AG08396 (cell line): ENCODE results near the gene PPIA.
"Not testable (repeated sequence)": the region's sequence is repeated elsewhere in the genome, so short reads cannot be mapped to it uniquely, and the experiment has no call there.

Experiments
- DNase-seq: peaks from one replicate; pipeline ENCODE4 v3.0.0; 2012; ENCODE audit warnings: low spot score, mixed read lengths

PPIA gene

DNA sequence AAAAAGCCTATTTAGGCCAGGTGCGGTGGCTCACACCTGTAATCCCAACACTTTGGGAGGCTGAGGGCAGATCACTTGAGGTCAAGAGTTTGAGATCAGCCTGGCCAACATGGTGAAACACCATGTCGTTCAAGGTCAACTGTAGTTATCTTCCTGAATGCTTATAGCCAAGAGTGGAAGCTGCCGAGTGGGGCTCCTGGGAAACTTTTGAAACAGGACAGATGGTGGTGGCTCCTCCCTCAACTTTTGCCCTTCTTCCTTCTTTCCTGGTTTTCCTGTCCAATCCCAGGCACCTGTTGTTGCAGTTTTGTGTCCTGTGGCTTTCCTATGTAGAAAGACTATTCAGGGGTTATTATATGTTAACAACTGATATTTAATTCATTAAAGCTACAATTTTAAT lies 8.7 kb upstream of the PPIA start:
- DNase-seq: no peak

DNA sequence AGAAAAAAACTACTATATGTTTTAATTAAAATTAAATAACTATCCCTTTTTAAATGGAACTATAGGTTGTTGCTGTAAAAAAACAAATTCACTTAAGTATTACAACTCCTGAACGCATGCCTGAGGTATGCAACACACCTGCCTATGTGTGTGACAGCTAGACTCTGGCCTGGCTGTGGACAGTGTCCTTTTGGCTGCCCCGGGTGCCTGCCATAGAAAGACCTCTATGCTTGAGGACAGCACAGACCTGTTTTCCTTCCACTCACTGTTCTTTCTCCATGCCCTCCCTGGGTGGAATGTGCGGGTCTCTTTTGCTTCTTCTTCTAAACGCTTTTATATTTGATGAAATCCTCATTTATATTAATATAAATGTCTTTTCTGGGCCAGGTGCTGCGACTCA lies 6.5 kb upstream of the PPIA start:
- no peak for DNase-seq

DNA sequence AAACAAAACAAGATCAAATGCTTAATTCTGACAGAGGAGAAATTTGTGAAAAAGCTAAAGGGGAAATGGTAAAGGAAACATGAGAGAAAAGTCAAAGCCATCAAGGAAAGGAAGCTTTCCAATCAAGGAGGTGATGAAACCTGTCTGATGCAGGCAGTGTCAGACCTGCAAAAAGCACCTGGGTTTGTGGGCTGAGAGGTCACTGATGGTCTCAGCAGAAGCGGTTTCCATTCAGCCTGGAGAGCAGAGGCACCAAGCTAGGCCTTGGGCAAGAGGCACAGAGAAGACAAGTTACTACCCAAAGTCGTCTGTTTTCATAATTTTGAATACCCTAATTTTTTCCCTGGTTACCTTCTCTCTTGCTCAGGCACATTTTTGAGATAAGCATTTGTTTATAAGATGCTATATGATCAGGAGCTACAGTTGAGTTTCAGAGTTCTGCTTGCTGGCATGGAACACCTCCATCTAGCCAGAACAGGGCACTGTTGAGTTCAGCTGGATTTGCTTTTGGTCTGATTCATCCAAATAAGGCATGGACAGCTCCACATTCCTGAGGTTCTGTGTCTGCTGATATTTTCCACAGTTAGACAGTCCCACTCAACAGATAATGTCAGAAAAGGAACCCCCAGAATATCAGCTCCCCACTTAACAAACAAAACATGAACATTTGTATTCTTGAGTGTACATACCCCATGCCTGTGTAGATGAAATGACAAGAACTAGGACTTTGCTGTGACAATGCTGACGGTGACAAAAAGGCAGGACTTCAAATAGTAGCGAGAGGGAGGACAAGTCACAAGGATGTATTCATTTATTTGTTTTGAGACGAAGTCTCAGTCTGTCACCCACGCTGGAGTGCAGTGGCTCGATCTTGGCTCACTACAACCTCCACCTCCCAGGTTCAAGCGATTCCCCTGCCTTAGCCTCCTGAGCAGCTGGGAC lies 4.9 kb upstream of the PPIA start:
- peak; percentile 67 for DNase-seq

DNA sequence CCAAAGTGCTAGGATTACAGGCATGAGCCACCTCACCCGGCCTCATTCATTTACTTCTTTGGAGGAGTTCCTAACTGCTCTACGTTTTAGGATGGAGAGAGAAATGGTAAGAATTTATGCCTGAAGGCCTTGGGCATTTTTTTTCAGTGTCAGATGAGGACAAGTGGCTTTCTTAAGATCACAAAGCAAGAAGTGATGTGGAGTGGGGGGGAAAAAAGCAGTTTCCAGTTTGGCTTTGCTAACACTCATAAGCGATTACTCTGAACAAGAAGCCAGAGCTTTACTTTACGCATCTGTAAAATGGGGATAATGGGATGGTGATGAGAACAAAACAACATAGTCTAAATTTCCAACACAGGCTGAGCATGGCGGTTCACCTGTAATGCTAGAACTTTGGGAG lies 2.6 kb upstream of the PPIA start:
- DNase-seq: no peak

DNA sequence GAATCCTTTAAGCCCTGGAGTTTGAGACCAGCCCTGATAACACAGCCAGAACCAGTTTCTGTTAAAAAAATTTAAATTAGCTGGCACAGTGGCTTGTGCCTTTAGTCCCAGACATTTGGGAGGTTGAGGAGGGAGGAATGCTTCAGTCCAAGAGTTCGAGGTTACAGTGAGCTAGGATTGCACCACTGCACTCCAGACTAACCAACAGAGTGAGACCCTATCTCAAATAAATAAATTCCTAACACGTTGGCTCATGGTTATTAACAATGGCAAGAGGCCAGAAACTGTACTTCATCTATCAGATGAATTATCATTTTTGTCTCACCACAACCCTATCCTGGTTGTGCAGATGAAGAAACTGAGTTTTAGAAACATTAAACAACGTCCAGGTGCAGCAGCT lies 2.1 kb upstream of the PPIA start:
- no peak for DNase-seq

DNA sequence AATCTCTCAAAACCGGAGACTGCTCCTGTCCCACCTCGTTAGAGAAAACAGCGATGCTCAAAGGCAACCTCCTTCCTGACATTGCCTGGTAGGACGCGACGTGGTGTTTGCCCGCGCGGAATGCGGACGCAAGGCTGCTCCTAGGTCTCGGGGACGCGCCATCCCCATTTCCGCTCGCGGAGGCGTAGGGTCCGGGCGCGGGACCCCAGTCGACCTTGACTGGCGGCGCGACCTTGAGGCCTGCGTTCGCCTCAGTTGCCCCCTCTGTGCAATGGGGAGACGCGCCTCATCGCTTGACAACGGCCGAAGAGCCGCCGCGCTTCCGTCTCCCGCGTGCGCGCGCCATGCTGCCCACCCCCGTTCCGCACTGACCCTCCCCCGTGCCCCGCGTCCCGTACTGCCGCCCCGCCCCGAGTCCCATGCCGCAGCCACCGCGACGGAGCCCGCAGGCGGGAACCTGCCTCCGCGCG lies 412 bp upstream of the PPIA start:
- DNase-seq: peak; percentile 60

DNA sequence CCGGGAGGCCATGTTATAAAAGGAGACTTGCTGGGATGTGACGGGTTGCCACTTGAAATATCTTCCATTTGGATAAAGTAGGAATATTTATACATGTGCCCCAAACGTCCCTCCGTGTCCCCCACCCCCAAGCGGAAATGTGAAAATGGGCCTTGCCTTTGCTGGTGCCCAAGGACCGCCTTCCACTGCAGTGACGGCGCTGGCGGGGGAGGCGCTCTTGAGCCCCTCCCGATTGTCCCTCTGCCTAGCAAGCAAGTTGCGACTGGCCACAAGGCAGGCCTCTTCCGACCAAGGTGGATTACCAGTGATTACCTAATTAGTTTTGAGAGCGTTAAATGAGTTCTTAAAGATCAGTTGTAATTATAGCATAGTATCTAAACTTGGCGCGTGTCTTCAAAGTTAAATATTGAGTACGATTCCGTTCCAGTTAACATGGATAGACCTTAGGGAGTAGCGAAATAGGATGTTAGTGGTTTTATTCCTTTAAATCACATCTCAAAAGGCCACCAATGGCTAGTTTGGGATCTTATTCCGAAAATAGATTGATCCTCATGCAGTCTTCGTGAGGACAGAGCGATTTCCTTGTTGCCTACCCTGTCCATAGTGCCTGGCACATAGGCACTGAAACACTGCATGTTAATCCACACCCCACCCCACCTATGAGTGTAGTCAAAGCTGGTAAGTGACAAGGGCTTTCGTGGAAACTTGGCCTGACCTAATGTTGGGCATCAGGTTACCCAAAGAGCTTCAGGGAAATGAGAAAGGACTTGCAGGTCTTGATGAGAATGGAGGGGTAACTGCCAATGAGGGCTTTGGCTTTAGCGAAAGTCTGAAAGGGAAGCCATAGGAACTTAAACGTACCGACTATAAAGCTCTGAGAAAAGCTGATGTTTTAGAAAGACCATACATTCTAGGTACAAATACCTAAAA lies 1.1 kb downstream of the PPIA start:
- peak; percentile 86 for DNase-seq

DNA sequence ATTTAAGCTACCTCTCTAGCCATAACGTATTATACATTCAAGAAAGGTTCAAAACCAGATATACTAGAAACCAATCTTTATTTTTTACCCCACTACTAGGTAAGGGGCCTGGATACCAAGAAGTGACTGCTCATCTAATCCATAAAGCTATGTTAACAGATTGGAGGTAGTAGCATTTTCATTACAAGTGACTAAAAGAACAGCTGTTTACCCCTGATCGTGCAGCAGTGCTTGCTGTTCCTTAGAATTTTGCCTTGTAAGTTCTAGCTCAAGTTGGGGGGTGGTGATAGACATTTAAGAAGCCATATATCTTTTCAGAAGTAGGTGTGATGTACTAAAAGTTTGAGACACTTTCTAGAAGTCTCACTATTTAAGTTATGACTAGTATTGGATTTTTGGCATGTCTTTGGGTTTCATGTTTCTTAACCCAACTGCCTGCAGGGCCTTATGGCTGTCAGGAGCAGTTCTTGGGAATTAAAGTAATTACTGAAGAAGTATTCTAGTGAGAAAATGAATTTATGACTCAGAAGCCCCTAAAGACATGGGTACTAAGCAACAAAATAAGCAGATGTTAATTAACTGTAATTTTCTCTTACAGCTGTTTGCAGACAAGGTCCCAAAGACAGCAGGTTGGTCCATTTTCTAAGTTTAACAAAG lies 2.3 kb downstream of the PPIA start:
- no peak for DNase-seq

DNA sequence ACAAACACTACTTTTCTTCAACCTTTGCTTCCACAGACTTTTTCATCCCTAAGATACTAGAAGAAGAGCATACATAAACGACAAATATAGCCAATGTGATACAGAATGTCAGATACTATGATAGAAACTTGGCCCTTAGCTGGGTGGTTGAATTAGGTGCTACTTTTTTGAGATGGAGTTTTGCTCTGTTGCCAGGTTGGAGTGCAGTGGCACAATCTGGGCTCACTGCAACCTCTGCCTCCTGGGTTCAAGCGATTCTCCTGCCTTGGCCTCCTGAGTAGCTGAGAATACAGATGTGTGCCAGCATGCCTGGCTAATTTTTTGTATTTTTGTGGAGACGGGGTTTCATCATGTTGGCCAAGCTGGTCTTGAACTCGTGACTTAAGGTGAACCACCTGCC lies 3.5 kb downstream of the PPIA start:
- no peak for DNase-seq

DNA sequence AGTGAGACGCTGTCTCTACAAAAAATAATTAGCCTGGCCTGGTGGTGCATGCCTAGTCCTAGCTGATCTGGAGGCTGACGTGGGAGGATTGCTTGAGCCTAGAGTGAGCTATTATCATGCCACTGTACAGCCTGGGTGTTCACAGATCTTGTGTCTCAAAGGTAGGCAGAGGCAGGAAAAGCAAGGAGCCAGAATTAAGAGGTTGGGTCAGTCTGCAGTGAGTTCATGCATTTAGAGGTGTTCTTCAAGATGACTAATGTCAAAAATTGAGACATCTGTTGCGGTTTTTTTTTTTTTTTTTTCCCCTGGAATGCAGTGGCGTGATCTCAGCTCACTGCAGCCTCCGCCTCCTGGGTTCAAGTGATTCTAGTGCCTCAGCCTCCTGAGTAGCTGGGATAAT lies 5.4 kb downstream of the PPIA start:
- DNase-seq: no peak

DNA sequence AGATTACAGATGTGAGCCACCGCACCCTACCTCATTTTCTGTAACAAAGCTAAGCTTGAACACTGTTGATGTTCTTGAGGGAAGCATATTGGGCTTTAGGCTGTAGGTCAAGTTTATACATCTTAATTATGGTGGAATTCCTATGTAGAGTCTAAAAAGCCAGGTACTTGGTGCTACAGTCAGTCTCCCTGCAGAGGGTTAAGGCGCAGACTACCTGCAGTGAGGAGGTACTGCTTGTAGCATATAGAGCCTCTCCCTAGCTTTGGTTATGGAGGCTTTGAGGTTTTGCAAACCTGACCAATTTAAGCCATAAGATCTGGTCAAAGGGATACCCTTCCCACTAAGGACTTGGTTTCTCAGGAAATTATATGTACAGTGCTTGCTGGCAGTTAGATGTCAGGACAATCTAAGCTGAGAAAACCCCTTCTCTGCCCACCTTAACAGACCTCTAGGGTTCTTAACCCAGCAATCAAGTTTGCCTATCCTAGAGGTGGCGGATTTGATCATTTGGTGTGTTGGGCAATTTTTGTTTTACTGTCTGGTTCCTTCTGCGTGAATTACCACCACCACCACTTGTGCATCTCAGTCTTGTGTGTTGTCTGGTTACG lies 6.0 kb downstream of the PPIA start:
- no peak for DNase-seq

DNA sequence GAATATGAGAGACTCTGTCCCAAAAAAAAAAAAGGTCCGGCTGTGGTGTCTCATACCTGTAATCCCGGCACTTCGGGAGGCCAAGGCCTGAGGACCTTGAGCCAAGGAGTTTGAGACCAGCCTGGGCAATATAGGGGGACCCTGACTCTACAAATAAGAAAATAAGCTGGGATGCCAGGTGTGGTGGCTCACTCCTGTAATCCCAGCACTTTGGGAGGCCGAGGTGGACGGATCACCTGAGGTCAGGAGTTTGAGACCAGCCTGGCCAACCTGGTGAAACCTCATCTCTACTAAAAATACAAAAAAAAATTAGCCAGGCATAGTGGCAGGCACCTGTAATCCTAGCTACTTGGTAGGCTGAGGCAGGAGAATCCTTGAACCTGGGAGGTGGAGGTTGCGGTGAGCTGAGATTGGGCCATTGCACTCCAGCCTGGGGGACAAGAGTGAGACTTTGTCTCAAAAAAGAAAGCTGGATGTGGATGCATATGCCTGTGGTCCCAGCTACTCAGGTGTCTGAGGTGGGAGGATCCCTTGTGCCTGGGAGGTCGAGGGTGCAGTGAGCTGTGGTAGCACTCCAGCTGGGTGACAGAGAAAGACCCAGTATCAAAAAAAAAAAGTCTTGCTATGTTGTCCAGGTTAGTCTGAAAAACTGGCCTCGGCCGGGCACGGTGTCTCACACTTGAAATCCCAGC lies 7.5 kb downstream of the PPIA start:
- not testable (repeated sequence) for DNase-seq

DNA sequence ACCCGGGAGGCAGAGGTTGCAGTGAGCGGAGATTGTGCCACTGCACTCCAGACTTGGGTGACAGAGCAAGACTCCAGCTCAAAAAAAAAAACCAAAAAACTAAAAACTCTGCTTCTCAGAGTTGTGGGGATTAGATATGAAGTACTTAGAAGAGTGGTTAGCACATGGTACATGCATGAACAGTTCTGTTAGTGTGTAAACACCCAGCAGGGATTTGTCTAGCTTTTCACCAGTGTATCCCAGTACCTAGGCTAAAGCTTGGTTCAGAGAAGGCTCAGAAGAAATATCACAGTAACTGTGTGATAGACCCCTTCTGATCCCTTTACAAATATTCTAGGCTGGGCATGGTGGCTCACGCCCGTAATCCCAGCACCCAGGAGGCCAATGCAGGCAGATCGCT lies 9.5 kb downstream of the PPIA start:
- no peak for DNase-seq

DNA sequence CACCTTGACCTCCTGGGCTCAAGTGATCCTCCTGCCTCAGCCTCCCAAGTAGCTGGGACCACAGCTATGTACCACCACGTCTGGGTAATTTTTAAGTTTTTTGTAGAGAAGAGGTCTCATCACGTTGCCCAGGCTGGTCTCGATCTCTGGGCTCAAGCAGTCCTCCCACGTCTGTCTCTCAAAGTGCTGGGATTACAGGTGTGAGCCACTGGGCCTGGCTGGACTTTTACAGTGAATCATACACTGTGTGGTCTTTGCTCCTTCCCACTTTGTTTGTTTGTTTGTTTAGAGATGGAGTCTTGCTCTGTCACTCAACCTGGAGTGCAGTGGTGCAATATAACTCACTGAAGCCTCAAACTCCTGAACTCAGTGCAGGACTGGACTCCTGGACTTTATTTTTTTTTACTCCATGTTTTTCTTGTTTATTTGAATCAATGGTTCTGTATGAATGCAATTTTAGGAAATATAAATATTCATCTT lies 12.5 kb downstream of the PPIA start:
- no peak for DNase-seq

DNA sequence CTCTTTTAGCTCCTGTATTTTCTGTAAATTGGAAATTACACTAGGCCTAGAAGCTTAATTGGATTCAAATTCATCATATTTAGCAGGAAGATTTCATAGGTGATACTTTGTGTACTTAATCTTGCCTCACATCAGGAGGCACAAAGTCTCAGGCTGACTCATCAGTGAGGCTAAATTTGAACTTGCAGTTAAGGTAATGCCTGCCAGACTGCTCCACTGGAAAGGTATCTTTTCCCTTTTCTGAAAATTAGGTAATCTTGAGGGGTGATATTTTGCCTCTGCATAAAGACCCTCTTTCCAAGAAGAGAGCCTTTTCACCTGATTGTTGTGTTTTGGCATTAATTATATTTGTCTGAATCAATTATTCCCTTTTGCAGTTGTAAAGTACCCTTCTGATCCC lies 14.6 kb downstream of the PPIA start:
- DNase-seq: no peak

DNA sequence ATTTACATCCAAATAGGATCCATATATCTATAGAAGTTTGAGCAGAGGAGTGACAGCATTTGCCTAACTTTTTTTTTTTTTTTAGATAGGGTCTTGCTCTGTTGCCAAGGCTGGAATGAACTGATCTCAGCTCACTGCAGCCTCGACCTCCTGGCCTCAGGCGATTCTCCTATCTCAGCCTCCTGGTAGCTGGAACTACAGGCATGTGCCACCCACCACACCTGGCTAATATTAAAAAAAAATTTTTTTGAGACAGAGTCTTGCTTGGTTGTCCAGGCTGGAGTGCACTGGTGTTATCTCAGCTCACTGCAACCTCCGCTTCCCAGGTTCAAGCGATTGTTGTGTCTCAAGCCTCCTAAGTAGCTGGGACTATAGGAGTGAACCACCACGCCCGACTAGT lies 15.1 kb downstream of the PPIA start:
- DNase-seq: no peak

DNA sequence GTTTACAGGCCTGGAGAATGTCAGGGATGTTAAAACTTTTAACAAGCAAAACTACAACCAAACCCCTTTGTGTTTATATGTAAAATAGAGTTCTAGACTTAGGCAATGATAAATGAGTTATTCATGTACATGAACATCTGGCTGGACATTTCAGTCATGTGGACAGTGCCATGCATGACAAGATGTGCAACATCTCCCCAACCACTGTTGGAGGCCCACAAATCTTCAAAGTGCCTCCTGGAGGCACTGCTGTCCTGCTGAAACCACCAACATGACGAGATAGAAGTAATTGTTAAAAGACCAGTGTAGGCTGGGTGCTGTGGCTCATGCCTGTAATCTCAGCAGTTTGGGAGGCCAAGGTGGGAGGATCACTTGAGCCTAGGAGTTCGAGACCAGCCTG lies 18.4 kb downstream of the PPIA start:
- no peak for DNase-seq

DNA sequence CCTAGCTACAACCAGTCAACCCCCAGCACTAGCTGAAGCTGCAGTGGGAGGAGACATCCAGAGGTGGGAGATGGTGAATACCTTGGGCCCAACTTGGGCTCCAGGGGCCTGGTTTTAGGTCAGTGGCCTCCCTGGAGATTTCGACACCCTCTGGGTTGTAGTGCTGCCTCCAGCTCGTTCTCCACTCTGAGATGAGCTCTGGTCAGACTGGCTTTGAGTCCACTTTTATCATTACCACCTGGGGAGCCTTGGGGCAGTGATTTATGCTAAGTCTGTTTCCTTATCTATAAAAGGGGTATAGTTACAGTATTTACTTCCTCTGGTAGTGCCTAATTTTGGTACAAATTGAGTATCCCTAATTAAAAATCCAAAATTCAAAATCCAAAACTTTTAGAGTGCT lies 22.8 kb downstream of the PPIA start:
- no peak for DNase-seq

DNA sequence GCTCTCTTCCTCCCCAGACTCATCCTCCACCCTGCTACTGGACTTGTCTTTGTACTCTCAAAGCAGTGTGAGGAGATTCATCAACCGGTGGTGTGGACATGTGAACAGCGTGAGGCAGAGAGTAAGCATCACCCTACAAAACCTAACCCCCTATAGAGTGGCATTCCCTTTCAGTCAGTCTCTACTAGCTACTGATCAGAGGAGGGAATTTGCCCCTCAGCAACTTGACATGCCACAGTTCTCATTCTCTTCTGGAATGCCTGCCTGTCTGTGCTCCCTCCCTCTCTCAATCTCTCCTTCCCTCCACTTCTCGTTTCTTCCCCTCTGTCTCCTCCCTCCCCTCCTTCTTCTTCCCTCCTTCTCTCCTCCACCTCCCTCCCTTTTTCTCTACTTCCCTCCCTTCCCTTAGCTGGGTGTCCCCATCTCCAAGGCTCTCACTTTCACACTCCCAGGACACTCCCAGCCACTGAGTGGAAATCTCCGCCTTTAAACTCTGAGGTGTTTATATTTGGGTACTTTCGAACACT lies 26.8 kb downstream of the PPIA start:
- DNase-seq: no peak

DNA sequence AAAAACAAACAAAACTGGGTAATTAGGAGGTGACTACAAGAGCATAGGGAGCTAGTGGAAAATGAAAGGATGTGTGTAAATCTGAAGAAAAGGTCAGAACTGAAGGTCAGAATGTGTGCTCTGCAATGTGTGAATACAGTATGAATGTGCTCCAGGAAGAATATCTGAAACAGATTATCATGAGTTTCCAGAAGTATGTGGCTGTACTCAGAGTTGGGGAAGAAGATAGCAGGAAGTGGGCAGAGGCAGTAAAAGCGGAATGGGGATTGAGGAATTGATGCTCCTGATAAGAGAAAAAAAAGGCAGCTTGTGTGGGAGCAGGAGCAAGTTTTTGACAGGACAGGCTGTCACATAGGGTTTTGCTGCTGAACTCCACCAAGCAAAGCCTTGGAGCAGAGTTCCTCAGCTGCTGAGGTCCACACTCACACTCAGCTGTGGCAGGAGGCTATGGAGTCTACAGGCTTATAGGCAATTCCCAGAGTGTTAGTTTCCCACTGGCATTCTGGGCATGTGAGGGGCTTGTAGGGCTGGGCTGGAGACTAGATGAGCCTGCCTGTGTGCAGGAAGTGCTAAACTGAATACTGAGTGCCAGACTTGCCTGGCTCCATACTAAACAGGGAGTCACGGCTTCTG lies 28.5 kb downstream of the PPIA start:
- no peak for DNase-seq
